BE2C (cell line): ENCODE measurements around the gene NREP.

ENCODE experiments used
- DNase-seq: peaks from one replicate; pipeline ENCODE4 v3.0.0-alpha.2; 2020
- H3K27me3 ChIP-seq: fragments of 250-450 bp; sonication (Bioruptor Pico); 2 replicates; pipeline ENCODE4 v1.5.1; 2020; ENCODE audit warnings: mild to moderate bottlenecking
- H3K36me3 ChIP-seq: fragments of 250-450 bp; sonication (Bioruptor Pico); 2 replicates; pipeline ENCODE4 v1.5.1; 2020; ENCODE audit warnings: mild to moderate bottlenecking
- H3K4me1 ChIP-seq: fragments of 250-450 bp; sonication (Bioruptor Pico); 2 replicates; pipeline ENCODE4 v1.5.1; 2020
- H3K4me3 ChIP-seq: 2 replicates; pipeline ENCODE4 v1.5.1; 2011; ENCODE audit warnings: low read depth, low read length
- H3K9me3 ChIP-seq: fragments of 250-450 bp; sonication (Bioruptor Pico); 2 replicates; pipeline ENCODE4 v1.5.1; 2020
- CTCF ChIP-seq: IDR thresholded peaks from 2 replicates; pipeline ENCODE4 v1.5.1; 2012; ENCODE audit warnings: mild to moderate bottlenecking, low read depth, low read length

NREP gene

GRCh38 chr5:111792471-111793058 lies 35.6 kb upstream of the NREP start:
- TF ChIP-seq CTCF, result no peak
- Histone ChIP-seq H3K27me3 (no peaks in the 10 kb centered on the region), H3K36me3 (no peaks in the 10 kb centered on the region), H3K4me1 (no peaks in the 10 kb centered on the region), H3K4me3 (no peak overlapping the region), H3K9me3 (no peaks in the 10 kb centered on the region)
- no peak for DNase-seq

GRCh38 chr5:111790295-111790694 lies 33.3 kb upstream of the NREP start:
- no peak for TF ChIP-seq CTCF
- no peak for DNase-seq
- no peak overlapping the region for H3K4me3 ChIP-seq

GRCh38 chr5:111787006-111787405 lies 30.0 kb upstream of the NREP start:
- Histone ChIP-seq H3K9me3 (no peaks in the 10 kb centered on the region), H3K36me3 (no peaks in the 10 kb centered on the region), H3K27me3 (no peaks in the 10 kb centered on the region), H3K4me1 (no peaks in the 10 kb centered on the region), H3K4me3 (no peak overlapping the region)
- no peak for TF ChIP-seq CTCF
- DNase-seq, result no peak

More at GRCh38 chr5:111790295-111790694, 33.3 kb upstream of the NREP start:
- H3K4me1 ChIP-seq, result no peaks in the 10 kb centered on the region
- no peaks in the 10 kb centered on the region for H3K36me3 ChIP-seq
- H3K9me3 ChIP-seq, result no peaks in the 10 kb centered on the region
- H3K27me3 ChIP-seq, result no peaks in the 10 kb centered on the region

GRCh38 chr5:111784491-111785181 lies 27.6 kb upstream of the NREP start:
- Histone ChIP-seq H3K4me1 (peaks cover 2% of the 10 kb centered on the region; the same call in 1 of the 2 replicates), H3K36me3 (no peaks in the 10 kb centered on the region), H3K9me3 (no peaks in the 10 kb centered on the region), H3K4me3 (no peak overlapping the region), H3K27me3 (no peaks in the 10 kb centered on the region)
- TF ChIP-seq CTCF, result no peak
- DNase-seq, result no peak

- H3K27me3 ChIP-seq, result no peaks in the 10 kb centered on the region
- peaks cover 13% of the 10 kb centered on the region for H3K4me1 ChIP-seq
- no peak overlapping the region for H3K4me3 ChIP-seq
- H3K36me3 ChIP-seq, result no peaks in the 10 kb centered on the region
- H3K9me3 ChIP-seq, result no peaks in the 10 kb centered on the region
- DNase-seq, result no peak
- TF ChIP-seq CTCF, result no peak
Observed at GRCh38 chr5:111783537-111783936, 26.5 kb upstream of the NREP start.

- H3K4me1 ChIP-seq, result peaks cover 17% of the 10 kb centered on the region
- no peaks in the 10 kb centered on the region for H3K27me3 ChIP-seq
- H3K36me3 ChIP-seq, result no peaks in the 10 kb centered on the region
- no peak for TF ChIP-seq CTCF
- H3K4me3 ChIP-seq, result no peak overlapping the region
- no peak for DNase-seq
- H3K9me3 ChIP-seq, result no peaks in the 10 kb centered on the region
Observed at GRCh38 chr5:111782216-111782615, 25.2 kb upstream of the NREP start.
